ENCODE measurements around the gene FADS3. TPM values are rescaled to one million over a fixed set of nuclear protein-coding genes. Genes with fewer than 3 reads are reported as not detected.

The FADS3 gene
- total RNA-seq, 1 experiment from 2014 or later, result 50.0 TPM

DNA sequence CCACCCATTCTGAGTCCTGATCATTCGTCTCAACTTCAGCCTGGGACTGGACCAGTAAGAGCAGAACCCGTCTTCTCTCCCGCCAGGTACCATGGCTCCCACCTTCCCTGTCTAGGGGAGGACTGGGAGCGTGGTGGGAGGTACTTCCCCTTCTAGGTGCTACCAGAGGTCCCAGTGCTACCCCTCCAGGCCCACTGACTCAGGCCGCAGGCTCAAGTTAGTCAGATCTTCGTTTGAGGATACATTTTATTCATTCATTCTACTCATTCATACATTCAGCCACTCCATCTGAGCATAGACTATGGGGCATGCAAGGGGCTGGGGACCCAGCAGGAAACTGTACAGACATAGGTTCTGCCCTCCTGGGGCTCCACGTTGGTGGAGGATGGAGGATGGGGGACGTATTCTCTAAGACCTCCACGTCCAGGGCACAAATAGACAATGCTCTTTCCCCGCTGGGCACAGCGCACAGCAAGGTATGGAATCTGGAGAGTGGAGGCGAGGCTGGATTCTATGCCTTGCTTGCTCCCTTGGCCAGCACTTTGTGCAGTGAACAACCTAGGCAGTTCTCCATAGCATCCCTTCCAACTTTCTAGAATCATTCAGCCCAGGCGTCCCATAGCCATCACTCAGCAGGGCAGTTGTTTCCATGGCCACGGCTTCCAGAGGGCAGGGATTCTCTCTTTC lies 27.0 kb upstream of the FADS3 start (continued):
- TF ChIP-seq, protein P1, sequence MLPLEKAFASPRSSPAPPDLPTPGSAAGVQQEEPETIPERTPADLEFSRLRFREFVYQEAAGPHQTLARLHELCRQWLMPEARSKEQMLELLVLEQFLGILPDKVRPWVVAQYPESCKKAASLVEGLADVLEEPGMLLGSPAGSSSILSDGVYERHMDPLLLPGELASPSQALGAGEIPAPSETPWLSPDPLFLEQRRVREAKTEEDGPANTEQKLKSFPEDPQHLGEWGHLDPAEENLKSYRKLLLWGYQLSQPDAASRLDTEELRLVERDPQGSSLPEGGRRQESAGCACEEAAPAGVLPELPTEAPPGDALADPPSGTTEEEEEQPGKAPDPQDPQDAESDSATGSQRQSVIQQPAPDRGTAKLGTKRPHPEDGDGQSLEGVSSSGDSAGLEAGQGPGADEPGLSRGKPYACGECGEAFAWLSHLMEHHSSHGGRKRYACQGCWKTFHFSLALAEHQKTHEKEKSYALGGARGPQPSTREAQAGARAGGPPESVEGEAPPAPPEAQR (CRISPR knock-in tag; IDR thresholded peaks at IDR 0.05), result no peak
- no peak for TF ChIP-seq NR1H2 (CRISPR knock-in tag; IDR thresholded peaks at IDR 0.05)
- TF ChIP-seq GRHL2 (CRISPR knock-in tag; IDR thresholded peaks at IDR 0.05; ENCODE audit: insufficient replicate concordance, severe bottlenecking), result no peak
- no peak for TF ChIP-seq ELF4 (CRISPR knock-in tag; IDR thresholded peaks at IDR 0.05; ENCODE audit: low read depth)
- TF ChIP-seq EMX1 (CRISPR knock-in tag; IDR thresholded peaks at IDR 0.05), result no peak
- no peak for TF ChIP-seq ESRRA (CRISPR knock-in tag; IDR thresholded peaks at IDR 0.05; ENCODE audit: borderline replicate concordance)
- TF ChIP-seq, protein P2, sequence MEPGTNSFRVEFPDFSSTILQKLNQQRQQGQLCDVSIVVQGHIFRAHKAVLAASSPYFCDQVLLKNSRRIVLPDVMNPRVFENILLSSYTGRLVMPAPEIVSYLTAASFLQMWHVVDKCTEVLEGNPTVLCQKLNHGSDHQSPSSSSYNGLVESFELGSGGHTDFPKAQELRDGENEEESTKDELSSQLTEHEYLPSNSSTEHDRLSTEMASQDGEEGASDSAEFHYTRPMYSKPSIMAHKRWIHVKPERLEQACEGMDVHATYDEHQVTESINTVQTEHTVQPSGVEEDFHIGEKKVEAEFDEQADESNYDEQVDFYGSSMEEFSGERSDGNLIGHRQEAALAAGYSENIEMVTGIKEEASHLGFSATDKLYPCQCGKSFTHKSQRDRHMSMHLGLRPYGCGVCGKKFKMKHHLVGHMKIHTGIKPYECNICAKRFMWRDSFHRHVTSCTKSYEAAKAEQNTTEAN (CRISPR knock-in tag; IDR thresholded peaks at IDR 0.05), result no peak
- TF ChIP-seq, protein P3, sequence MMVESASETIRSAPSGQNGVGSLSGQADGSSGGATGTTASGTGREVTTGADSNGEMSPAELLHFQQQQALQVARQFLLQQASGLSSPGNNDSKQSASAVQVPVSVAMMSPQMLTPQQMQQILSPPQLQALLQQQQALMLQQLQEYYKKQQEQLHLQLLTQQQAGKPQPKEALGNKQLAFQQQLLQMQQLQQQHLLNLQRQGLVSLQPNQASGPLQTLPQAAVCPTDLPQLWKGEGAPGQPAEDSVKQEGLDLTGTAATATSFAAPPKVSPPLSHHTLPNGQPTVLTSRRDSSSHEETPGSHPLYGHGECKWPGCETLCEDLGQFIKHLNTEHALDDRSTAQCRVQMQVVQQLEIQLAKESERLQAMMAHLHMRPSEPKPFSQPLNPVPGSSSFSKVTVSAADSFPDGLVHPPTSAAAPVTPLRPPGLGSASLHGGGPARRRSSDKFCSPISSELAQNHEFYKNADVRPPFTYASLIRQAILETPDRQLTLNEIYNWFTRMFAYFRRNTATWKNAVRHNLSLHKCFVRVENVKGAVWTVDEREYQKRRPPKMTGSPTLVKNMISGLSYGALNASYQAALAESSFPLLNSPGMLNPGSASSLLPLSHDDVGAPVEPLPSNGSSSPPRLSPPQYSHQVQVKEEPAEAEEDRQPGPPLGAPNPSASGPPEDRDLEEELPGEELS (CRISPR knock-in tag; IDR thresholded peaks at IDR 0.05), result no peak
- no peak for TF ChIP-seq TCF7 (CRISPR knock-in tag; IDR thresholded peaks at IDR 0.05; ENCODE audit: low read depth)
- TF ChIP-seq ZNF263 (CRISPR knock-in tag; IDR thresholded peaks at IDR 0.05; ENCODE audit: low read depth), result no peak
- no peak for TF ChIP-seq NFATC4 (CRISPR knock-in tag; IDR thresholded peaks at IDR 0.05)
- no peak for TF ChIP-seq IRF2 (CRISPR knock-in tag; IDR thresholded peaks at IDR 0.05; ENCODE audit: borderline replicate concordance, low read depth)

DNA sequence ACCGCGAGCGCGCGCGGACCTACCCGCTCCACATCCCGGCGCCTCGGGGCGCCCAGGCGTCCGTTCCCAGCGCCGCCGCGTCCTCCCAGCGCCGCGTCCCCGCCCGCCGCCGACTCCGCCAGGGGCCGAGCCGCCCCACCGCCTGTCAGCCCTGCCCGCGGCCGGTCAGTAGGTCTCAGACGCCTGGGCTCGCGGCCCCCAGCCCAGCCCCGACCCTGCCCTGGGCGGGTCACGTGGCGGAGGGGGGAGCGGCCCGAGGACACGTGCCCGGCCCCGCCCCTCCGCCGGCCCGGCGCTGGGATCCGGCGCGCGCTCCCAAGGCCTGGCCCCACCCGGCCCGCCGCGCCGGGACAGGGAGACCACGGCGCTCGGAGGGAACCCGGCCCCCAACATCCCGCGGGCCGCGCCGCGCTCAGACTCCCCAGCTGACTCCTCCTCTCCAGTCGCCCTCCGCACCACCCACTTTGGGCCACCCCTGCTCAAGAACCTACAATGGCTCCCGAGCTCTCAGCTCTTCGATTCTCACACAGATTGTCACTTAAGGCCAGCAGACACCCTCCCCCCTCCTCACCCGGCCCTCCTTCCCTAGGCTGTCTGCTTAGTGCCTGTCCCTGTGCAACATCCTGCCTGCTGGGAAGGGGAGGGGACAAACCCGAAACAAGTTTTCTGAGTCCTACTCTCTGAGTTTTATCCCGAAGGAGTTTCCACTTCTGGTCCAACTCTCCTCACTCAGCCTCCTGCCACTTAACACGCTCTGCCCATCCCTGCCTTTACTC lies 26.2 kb upstream of the FADS3 start, which contains the start of gene RAB3IL1:
RAB3IL1 (minus strand) TSS at position 233 of the 776 bp plus-strand sequence; CDS start at position 34, 199 bp downstream.
- peaks cover 18% of the 10 kb centered on the region for H3K4me1 Mint-ChIP-seq
- H3K27me3 Mint-ChIP-seq (ENCODE audit: low read depth), result peaks cover 38% of the 10 kb centered on the region
- ATAC-seq (peak; percentile 79), DNase-seq (ENCODE audit: low spot score) (peak; percentile 59)
- TF ChIP-seq ETV6 (CRISPR knock-in tag; IDR thresholded peaks at IDR 0.05) (peak; percentile 36; the same call in 1 of the 2 replicates), GTF2I (CRISPR knock-in tag; conservative IDR thresholded peaks at IDR 0.05) (peak; percentile 94), KAT7 (CRISPR knock-in tag; IDR thresholded peaks at IDR 0.05; ENCODE audit: borderline replicate concordance) (peak; percentile 61; the same call in 1 of the 2 replicates), FOXJ3 (CRISPR knock-in tag; IDR thresholded peaks at IDR 0.05; ENCODE audit: borderline replicate concordance) (no peak), SP1 (CRISPR knock-in tag; conservative IDR thresholded peaks at IDR 0.05) (peak; percentile 68)
- TF ChIP-seq, protein P4, sequence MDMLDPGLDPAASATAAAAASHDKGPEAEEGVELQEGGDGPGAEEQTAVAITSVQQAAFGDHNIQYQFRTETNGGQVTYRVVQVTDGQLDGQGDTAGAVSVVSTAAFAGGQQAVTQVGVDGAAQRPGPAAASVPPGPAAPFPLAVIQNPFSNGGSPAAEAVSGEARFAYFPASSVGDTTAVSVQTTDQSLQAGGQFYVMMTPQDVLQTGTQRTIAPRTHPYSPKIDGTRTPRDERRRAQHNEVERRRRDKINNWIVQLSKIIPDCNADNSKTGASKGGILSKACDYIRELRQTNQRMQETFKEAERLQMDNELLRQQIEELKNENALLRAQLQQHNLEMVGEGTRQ (CRISPR knock-in tag; IDR thresholded peaks at IDR 0.05), result peak; percentile 98
- TF ChIP-seq, protein P5, sequence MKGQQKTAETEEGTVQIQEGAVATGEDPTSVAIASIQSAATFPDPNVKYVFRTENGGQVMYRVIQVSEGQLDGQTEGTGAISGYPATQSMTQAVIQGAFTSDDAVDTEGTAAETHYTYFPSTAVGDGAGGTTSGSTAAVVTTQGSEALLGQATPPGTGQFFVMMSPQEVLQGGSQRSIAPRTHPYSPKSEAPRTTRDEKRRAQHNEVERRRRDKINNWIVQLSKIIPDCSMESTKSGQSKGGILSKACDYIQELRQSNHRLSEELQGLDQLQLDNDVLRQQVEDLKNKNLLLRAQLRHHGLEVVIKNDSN (CRISPR knock-in tag; IDR thresholded peaks at IDR 0.05), result peak; percentile 85
- TF ChIP-seq, protein P6, sequence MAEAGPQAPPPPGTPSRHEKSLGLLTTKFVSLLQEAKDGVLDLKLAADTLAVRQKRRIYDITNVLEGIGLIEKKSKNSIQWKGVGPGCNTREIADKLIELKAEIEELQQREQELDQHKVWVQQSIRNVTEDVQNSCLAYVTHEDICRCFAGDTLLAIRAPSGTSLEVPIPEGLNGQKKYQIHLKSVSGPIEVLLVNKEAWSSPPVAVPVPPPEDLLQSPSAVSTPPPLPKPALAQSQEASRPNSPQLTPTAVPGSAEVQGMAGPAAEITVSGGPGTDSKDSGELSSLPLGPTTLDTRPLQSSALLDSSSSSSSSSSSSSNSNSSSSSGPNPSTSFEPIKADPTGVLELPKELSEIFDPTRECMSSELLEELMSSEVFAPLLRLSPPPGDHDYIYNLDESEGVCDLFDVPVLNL (CRISPR knock-in tag; IDR thresholded peaks at IDR 0.05; ENCODE audit: borderline replicate concordance, low read depth), result no peak
- TF ChIP-seq, protein P7, sequence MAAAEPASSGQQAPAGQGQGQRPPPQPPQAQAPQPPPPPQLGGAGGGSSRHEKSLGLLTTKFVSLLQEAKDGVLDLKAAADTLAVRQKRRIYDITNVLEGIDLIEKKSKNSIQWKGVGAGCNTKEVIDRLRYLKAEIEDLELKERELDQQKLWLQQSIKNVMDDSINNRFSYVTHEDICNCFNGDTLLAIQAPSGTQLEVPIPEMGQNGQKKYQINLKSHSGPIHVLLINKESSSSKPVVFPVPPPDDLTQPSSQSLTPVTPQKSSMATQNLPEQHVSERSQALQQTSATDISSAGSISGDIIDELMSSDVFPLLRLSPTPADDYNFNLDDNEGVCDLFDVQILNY (CRISPR knock-in tag; IDR thresholded peaks at IDR 0.05), result peak; percentile 33; the same call in 1 of the 2 replicates
- ChIA-PET POLR2A (interaction anchor here (0.6 to 1.0 kb wide), 2 partner anchors 9 to 32 kb away, joined by 3 to 5 read pairs; no protein-coding TSS in a partner anchor), CTCF (interaction anchor here (1.4 to 5.5 kb wide), 4 partner anchors 10 to 191 kb away, joined by 3 to 52 read pairs (median 19); no protein-coding TSS in a partner anchor)
- H3K36me3 Mint-ChIP-seq, result no peaks in the 10 kb centered on the region
- peak within 1 kb of the TSS; percentile 75 for H3K4me3 Mint-ChIP-seq
- H3K9me3 Mint-ChIP-seq, result no peaks in the 10 kb centered on the region
- no peak within 1 kb of the TSS for H3K27ac Mint-ChIP-seq
